HepG2 (cell line): ENCODE measurements around the gene MXRA8. TPM values are rescaled to one million over a fixed set of nuclear protein-coding genes. Genes with fewer than 3 reads are reported as not detected.

Source experiments
- ATF7 ChIP-seq, 2 experiments: fragments of 450-650 bp in 1 of 2; sonication (generic) in 1 of 2; formaldehyde crosslinking in 1 of 2; IDR thresholded peaks; 2 replicates each; pipeline versions ENCODE4 v1.4.0 to v1.6.1; 2016 to 2020; ENCODE audit warnings: antibody characterized with exemption in 1 of 2, mild to moderate bottlenecking in 1 of 2, missing genetic modification reagents in 1 of 2
- CHD2 ChIP-seq: IDR thresholded peaks from 2 replicates; pipeline ENCODE4 v1.6.1; 2011; ENCODE audit warnings: low read depth, low read length, improper control_type of control experiment
- DRAP1 ChIP-seq: IDR thresholded peaks from 2 replicates; pipeline ENCODE4 v1.6.1; 2016; ENCODE audit warnings: missing genetic modification reagents, missing compliant biosample characterization
- ELF1 ChIP-seq: sonication (generic); formaldehyde crosslinking; IDR thresholded peaks from 2 replicates; pipeline ENCODE4 v1.4.0; 2020; ENCODE audit warnings: missing genetic modification reagents
- ELK4 ChIP-seq: sonication (generic); formaldehyde crosslinking; IDR thresholded peaks from 2 replicates; pipeline ENCODE4 v1.9.0; 2021; ENCODE audit warnings: missing genetic modification reagents, borderline replicate concordance
- HIVEP1 ChIP-seq: sonication (generic); formaldehyde crosslinking; IDR thresholded peaks from 2 replicates; pipeline ENCODE4 v1.4.0; 2020; ENCODE audit warnings: mild to moderate bottlenecking, missing genetic modification reagents
- KLF16 ChIP-seq, 2 experiments: sonication (generic) in 1 of 2; formaldehyde crosslinking in 1 of 2; IDR thresholded peaks; 2 replicates each; pipeline versions ENCODE4 v1.6.1 to v1.8.0; 2016 to 2023; ENCODE audit warnings: missing genetic modification reagents in 2 of 2, missing compliant biosample characterization in 1 of 2
- MLLT10 ChIP-seq: sonication (generic); formaldehyde crosslinking; IDR thresholded peaks from 2 replicates; pipeline ENCODE4 v1.4.0; 2020; ENCODE audit warnings: missing genetic modification reagents
- MYNN ChIP-seq: sonication (generic); formaldehyde crosslinking; IDR thresholded peaks from 2 replicates; pipeline ENCODE4 v1.4.0; 2020; ENCODE audit warnings: mild to moderate bottlenecking, low read depth, missing genetic modification reagents
- MZF1 ChIP-seq: sonication (generic); formaldehyde crosslinking; IDR thresholded peaks from 2 replicates; pipeline ENCODE4 v1.8.1; 2023; ENCODE audit warnings: mild to moderate bottlenecking, missing genetic modification reagents, borderline replicate concordance
- NFYC ChIP-seq: IDR thresholded peaks from 2 replicates; pipeline ENCODE4 v1.6.1; 2016; ENCODE audit warnings: missing genetic modification reagents, missing compliant biosample characterization
- NR3C1 ChIP-seq: sonication (generic); formaldehyde crosslinking; IDR thresholded peaks from 2 replicates; pipeline ENCODE4 v1.4.0; 2020; ENCODE audit warnings: missing genetic modification reagents
- PTBP1 ChIP-seq: fragments of 200-400 bp; formaldehyde crosslinking; IDR thresholded peaks from 2 replicates; pipeline ENCODE4 v1.6.1; 2018; ENCODE audit warnings: low read length, low read depth; ENCODE audit not compliant: poor library complexity, severe bottlenecking
- SMAD1 ChIP-seq: sonication (generic); formaldehyde crosslinking; IDR thresholded peaks from 2 replicates; pipeline ENCODE4 v1.4.0; 2020; ENCODE audit warnings: missing genetic modification reagents, low read depth, mild to moderate bottlenecking, borderline replicate concordance
- ZBTB44 ChIP-seq: sonication (generic); formaldehyde crosslinking; IDR thresholded peaks from 2 replicates; pipeline ENCODE4 v1.4.0; 2020; ENCODE audit warnings: missing genetic modification reagents
- ZFYVE20 ChIP-seq: sonication (generic); formaldehyde crosslinking; IDR thresholded peaks from 2 replicates; pipeline ENCODE4 v1.8.0; 2023; ENCODE audit warnings: low read depth, mild to moderate bottlenecking, moderate library complexity, missing genetic modification reagents, borderline replicate concordance
- ZNF143 ChIP-seq: sonication (generic); formaldehyde crosslinking; IDR thresholded peaks from 2 replicates; pipeline ENCODE4 v1.4.0; 2020; ENCODE audit warnings: missing genetic modification reagents
- ZNF18 ChIP-seq: sonication (generic); formaldehyde crosslinking; IDR thresholded peaks from 2 replicates; pipeline ENCODE4 v1.8.0; 2022; ENCODE audit warnings: mild to moderate bottlenecking, missing genetic modification reagents; ENCODE audit not compliant: insufficient replicate concordance
- ZNF331 ChIP-seq: sonication (generic); formaldehyde crosslinking; IDR thresholded peaks from 2 replicates; pipeline ENCODE4 v1.4.0; 2020; ENCODE audit warnings: missing genetic modification reagents
- ZNF547 ChIP-seq: sonication (generic); formaldehyde crosslinking; IDR thresholded peaks from 2 replicates; pipeline ENCODE4 v1.5.1; 2020; ENCODE audit warnings: mild to moderate bottlenecking, missing genetic modification reagents
- ZNF562 ChIP-seq: sonication (generic); formaldehyde crosslinking; IDR thresholded peaks from 2 replicates; pipeline ENCODE4 v1.8.0; 2022; ENCODE audit warnings: missing genetic modification reagents, borderline replicate concordance
- ZNF572 ChIP-seq: sonication (generic); formaldehyde crosslinking; IDR thresholded peaks from 2 replicates; pipeline ENCODE4 v1.5.1; 2020; ENCODE audit warnings: mild to moderate bottlenecking, missing genetic modification reagents
- ZNF784 ChIP-seq: sonication (generic); formaldehyde crosslinking; IDR thresholded peaks from 2 replicates; pipeline ENCODE4 v1.5.1; 2020; ENCODE audit warnings: missing genetic modification reagents, mild to moderate bottlenecking, borderline replicate concordance
- polyA plus RNA-seq, 8 experiments: library from polyadenylated mRNA; depleted of rRNA in 3 of 8; stranded (reverse) in 7 of 8; unstranded in 1 of 8; fragments of >200 nt; fragmentation: Illumina TruSeq in 4 of 8; extraction: Trizol in 4 of 8; gene quantifications; 2 replicates each; pipeline versions ENCODE4 v1.2.1 to v1.2.3, GENCODE V29; 2011 to 2016; ENCODE audit warnings: low read depth in 4 of 8, missing spikeins in 1 of 8, mixed read lengths in 1 of 8; ENCODE audit not compliant: insufficient read depth in 1 of 8
- total RNA-seq, 5 experiments: library from RNA; depleted of rRNA; stranded (reverse); fragments of >200 nt; fragmentation: Illumina TruSeq; extraction: Trizol; gene quantifications; 2 replicates each; pipeline ENCODE4 v1.2.3, GENCODE V29; 2016; ENCODE audit warnings: low read depth in 1 of 5

Gene MXRA8
- total and polyA plus RNA-seq, 2 of the 13 experiments (the other 11 are each of a cell fraction or from before 2014, with no cell fraction given), result 19.8 to 44.8 TPM

GRCh38 chr1:1358433-1359271, at the start of gene MXRA8 (continued):
- 0 out of 2 replicates have a peak, but pooled peaks have one; percentile 27 for TF ChIP-seq ZNF784 (CRISPR knock-in tag)
- no peak for TF ChIP-seq NR3C1
- TF ChIP-seq ZNF572 (CRISPR knock-in tag), result no peak
- TF ChIP-seq CHD2, result no peak
- peak; percentile 60 for TF ChIP-seq DRAP1 (CRISPR knock-in tag)
- TF ChIP-seq ZNF331, result no peak; the same call in 1 of the 2 replicates
- TF ChIP-seq ELF1, result no peak; the same call in 1 of the 2 replicates
- no peak for TF ChIP-seq ZNF18 (CRISPR knock-in tag)
- TF ChIP-seq ZNF143, result no peak
- TF ChIP-seq ZNF547, result peak; percentile 15; the same call in 1 of the 2 replicates
- no peak for TF ChIP-seq ELK4
- no peak for TF ChIP-seq ATF7 (IDR thresholded peaks at IDR 0.05)
- no peak; the same call in 1 of the 2 replicates for TF ChIP-seq ATF7 (CRISPR knock-in tag; IDR thresholded peaks at IDR 0.05)
- no peak for TF ChIP-seq PTBP1
- no peak for TF ChIP-seq SMAD1 (CRISPR knock-in tag)
- TF ChIP-seq ZNF562, result no peak
- no peak for TF ChIP-seq ZBTB44 (CRISPR knock-in tag)
- TF ChIP-seq MYNN, result no peak
- 0 out of 2 replicates have a peak, but pooled peaks have one; percentile 33 for TF ChIP-seq HIVEP1
- no peak for TF ChIP-seq ZFYVE20 (CRISPR knock-in tag)
- TF ChIP-seq KLF16 (CRISPR knock-in tag; IDR thresholded peaks at IDR 0.05), result peak in 1 of 2 experiments; percentile 44; a peak in 1 of 4 replicates
- 0 out of 2 replicates have a peak, but pooled peaks have one; percentile 17 for TF ChIP-seq MZF1 (CRISPR knock-in tag)
- TF ChIP-seq MLLT10, result no peak
- 0 out of 2 replicates have a peak, but pooled peaks have one; percentile 7 for TF ChIP-seq NFYC (CRISPR knock-in tag)
